Body of pancreas (tissue), 4 donors: ENCODE data around the gene STARD9. TPM values are rescaled to one million over a fixed set of nuclear protein-coding genes. Genes with fewer than 3 reads are reported as not detected.

ENCODE experiments used
- ATAC-seq: fragments of 150-250 bp; one replicate; pipeline ENCODE4 v1.9.1; 2016
- DNase-seq, 4 donors: peaks; one replicate each; pipeline ENCODE4 v3.0.0-alpha.2; 2019
- H3K27ac ChIP-seq, 4 donors: fragments of 200-600 bp; sonication (generic); 1 replicate in 3 of 4; 2 replicates in 1 of 4; pipeline versions ENCODE4 v1.5.1 to v1.6.1; 2016 to 2019; ENCODE audit warnings: mild to moderate bottlenecking in 1 of 4, mixed read lengths in 1 of 4, moderate library complexity in 1 of 4
- H3K27me3 ChIP-seq, 2 donors: fragments of 200-600 bp; sonication (generic); one replicate each; pipeline ENCODE4 v1.6.0; 2016; ENCODE audit warnings: mild to moderate bottlenecking in 1 of 2
- H3K36me3 ChIP-seq, 2 donors: fragments of 200-600 bp; sonication (generic); replicated peaks in 1 of 2; 2 replicates each; pipeline ENCODE4 v1.5.1; 2016; ENCODE audit warnings: low read depth in 2 of 2; ENCODE audit not compliant: insufficient read depth in 1 of 2
- H3K4me1 ChIP-seq: fragments of 200-600 bp; sonication (generic); one replicate; pipeline ENCODE4 v1.6.0; 2016
- H3K4me3 ChIP-seq, 2 donors: fragments of 200-600 bp; sonication (generic); 1 replicate in 1 of 2; 2 replicates in 1 of 2; pipeline ENCODE4 v1.5.1; 2016 to 2019
- H3K9me3 ChIP-seq, 3 donors: fragments of 200-600 bp; sonication (generic); 1 replicate in 2 of 3; 2 replicates in 1 of 3; pipeline ENCODE4 v1.5.1; 2016
- POLR2A ChIP-seq, 3 donors: fragments of 450-650 bp; IDR thresholded peaks; one replicate each; pipeline ENCODE4 v1.6.1; 2016; ENCODE audit warnings: antibody characterized with exemption in 3 of 3, mild to moderate bottlenecking in 2 of 3
- WGBS, 2 donors: methylation state at CpG; one replicate each; pipeline ENCODE4 v1.1.5; 2017; 5-methylcytosine and 5-hydroxymethylcytosine counted together
- intact Hi-C: fragments of 100-400 bp; cut with DNase I; formaldehyde crosslinking; loops from one replicate; pipeline ENCODE4 v1.15.1; 2023
- total RNA-seq, 2 donors: library from RNA; depleted of rRNA; stranded (reverse); fragments of >200 nt; gene quantifications; one replicate each; pipeline ENCODE4 v1.1.0, GENCODE V29; 2016
- TF ChIP-seq, protein P1 (sequence below), 7 experiments: fragments of 450-650 bp in 4 of 7; fragments of 200-600 bp in 3 of 7; sonication (generic) in 3 of 7; IDR thresholded peaks; one replicate each; pipeline ENCODE4 v1.5.1; 2016 to 2019; ENCODE audit warnings: antibody characterized with exemption in 7 of 7

Gene STARD9
- total RNA-seq: 1 to 10 TPM; 1.3 to 4.7 TPM

DNA sequence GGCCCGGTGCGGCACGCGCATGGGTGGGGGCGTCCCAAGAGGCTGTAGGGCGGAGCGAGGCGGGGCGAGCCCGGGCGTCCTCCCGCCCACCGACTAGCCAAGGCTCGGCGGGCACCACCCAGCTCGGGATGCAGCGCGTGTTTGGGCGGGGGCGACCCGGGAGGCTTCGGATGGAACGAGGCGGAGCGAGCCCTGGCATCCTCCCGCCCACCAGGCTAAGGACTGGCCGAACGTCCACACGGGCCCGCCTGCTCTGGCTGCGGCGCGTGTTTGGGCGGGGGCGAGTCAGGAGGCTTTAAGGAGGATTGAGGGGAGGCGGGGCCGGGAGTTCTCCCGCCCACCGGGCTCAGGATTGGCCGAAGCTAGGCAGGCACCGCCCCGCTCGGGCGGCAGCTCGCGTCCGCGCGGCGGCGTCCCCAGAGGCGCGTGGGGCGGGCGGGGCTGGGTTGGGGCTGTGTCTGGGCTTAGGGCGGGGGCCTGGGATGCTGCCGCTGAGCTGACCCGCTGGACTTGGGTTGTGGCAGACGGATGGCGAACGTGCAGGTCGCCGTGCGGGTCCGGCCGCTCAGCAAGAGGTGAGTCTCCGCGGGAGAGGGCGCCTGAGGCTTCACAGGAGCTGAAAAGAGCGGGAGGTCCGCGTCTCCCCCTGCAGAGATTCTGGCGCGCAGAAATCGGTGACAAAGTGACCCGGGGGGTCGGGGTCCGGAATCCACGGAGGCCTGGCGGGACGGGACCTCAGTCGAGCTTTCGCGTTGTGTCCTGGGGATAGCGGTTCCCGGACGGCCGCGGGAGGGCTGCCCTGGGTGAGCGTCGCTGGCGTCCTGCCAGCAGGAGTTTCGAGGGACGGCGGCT is at the start of gene STARD9:
Gene STARD9 (plus strand): TSS at position 419 of the 852 bp plus-strand sequence. CDS start 110 bp downstream, at position 529.
- no peaks in the 10 kb centered on the region for H3K27me3 ChIP-seq
- peak within 1 kb of the TSS; percentile 40 to 52 for H3K4me3 ChIP-seq
- intact Hi-C loops: no loop called here
- H3K9me3 ChIP-seq: no peaks in the 10 kb centered on the region
- no peaks in the 10 kb centered on the region for H3K36me3 ChIP-seq
- DNase-seq: peak; percentile 97 to 98 (median 98)
- H3K4me1 ChIP-seq: peaks cover 14% of the 10 kb centered on the region
- peak within 1 kb of the TSS; percentile 11 to 60 (median 45) for H3K27ac ChIP-seq
- peak; percentile 12 to 39 (median 35) for TF ChIP-seq POLR2A (IDR thresholded peaks at IDR 0.05)
- TF ChIP-seq, protein P1, sequence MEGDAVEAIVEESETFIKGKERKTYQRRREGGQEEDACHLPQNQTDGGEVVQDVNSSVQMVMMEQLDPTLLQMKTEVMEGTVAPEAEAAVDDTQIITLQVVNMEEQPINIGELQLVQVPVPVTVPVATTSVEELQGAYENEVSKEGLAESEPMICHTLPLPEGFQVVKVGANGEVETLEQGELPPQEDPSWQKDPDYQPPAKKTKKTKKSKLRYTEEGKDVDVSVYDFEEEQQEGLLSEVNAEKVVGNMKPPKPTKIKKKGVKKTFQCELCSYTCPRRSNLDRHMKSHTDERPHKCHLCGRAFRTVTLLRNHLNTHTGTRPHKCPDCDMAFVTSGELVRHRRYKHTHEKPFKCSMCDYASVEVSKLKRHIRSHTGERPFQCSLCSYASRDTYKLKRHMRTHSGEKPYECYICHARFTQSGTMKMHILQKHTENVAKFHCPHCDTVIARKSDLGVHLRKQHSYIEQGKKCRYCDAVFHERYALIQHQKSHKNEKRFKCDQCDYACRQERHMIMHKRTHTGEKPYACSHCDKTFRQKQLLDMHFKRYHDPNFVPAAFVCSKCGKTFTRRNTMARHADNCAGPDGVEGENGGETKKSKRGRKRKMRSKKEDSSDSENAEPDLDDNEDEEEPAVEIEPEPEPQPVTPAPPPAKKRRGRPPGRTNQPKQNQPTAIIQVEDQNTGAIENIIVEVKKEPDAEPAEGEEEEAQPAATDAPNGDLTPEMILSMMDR (IDR thresholded peaks at IDR 0.05): peak in 1 of 7 experiments; percentile 1
- peak; percentile 98 for ATAC-seq
- WGBS, 2 donors: 1% methylated on average over 15 to 95 of the region's 95 CpGs

DNA sequence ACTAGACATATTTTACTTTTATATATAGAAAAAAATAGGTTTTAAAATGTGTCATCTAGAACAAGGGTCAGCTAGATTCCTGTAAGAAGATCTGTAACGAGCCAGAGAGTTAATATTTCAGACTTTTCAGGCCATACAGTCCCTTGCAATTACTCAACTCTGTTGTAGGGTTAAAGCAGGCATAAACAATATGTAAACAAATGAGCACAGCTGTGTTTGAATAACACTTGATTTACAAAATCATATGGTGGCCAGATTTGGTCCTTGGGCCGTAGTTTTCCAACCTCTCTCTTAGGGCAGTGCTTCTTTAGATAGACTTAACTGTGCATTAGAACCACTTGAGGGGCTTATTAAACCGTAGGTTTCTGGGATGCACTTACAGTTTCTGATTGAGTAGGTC is 46.4 kb upstream of the STARD9 start:
- peaks cover 0 to 12% of the 10 kb centered on the region in 2 donors for H3K36me3 ChIP-seq
- intact Hi-C loops: no loop called here
- 80% methylated on average over 3 of the region's 3 CpGs for WGBS, 2 donors
- H3K27me3 ChIP-seq: no peaks in the 10 kb centered on the region
- DNase-seq (no peak), ATAC-seq (no peak)
- no peaks in the 10 kb centered on the region for H3K4me1 ChIP-seq
- H3K4me3 ChIP-seq: no peak overlapping the region
- no peak overlapping the region for H3K27ac ChIP-seq
- no peak for TF ChIP-seq POLR2A (IDR thresholded peaks at IDR 0.05)
- TF ChIP-seq, protein P1 (IDR thresholded peaks at IDR 0.05): no peak
- no peaks in the 10 kb centered on the region for H3K9me3 ChIP-seq

DNA sequence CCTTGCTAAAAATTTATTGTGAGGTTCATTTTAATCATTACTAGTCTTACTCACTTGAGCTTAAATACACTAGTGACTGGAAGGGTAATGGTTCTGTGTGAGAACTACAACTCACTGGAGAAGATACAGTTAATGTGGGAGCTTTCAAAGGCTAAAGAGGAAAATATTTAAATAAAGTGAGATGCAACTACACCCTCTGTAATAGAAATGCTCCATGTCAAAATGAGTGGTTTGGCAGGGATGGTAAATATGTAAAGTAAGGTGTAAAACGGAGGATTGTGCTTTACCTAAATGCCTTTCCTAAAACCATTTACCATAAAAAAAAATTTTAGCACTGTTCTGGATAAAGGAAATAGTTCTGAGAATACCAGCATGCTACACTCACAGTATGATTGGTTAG is 42.2 kb upstream of the STARD9 start:
- no peaks in the 10 kb centered on the region for H3K27me3 ChIP-seq
- TF ChIP-seq, protein P1 (IDR thresholded peaks at IDR 0.05): no peak
- no peak for TF ChIP-seq POLR2A (IDR thresholded peaks at IDR 0.05)
- no peak for DNase-seq
- H3K36me3 ChIP-seq: peaks cover 0 to 10% of the 10 kb centered on the region in 2 donors
- no peak overlapping the region for H3K4me3 ChIP-seq
- WGBS, 2 donors: 93 to 96% methylated on average over 1 of the region's 1 CpG
- intact Hi-C loops: no loop called here
- no peaks in the 10 kb centered on the region for H3K9me3 ChIP-seq
- no peak overlapping the region for H3K27ac ChIP-seq
- no peak for ATAC-seq
- no peaks in the 10 kb centered on the region for H3K4me1 ChIP-seq

DNA sequence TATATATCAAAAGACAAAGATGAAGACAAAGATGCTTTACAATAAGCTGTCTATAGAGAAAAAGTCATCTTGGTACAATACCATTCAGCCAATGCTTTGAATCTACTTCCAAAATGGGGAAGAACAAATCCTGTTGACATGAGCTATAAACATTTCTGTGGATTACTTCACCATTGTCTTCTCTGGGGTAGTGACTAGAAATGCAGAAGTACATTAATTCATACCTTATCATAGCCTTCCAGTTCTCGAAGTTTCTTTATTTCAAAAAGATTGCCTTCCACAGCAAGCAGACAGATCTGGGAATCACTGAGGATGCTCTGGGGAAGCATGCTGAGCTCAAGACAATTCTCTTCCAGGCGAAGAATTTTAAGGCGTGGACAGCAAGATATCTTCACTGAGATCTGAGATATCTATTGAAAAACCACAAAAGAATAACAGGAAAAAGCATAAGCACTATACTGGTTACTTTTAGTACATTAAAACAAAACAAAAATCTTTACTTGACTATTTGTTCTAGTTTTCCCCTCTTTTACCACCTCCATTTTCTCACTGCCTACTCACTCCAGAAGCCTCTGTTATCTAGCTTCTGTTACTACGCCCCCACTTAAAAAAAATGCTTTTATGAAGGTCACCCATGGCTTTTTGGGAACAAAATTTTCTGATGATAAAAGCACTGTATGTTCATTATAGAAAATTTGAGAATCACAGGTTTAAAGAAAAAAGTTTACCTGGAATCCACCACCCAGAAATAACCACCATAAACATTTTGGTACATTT is 30.4 kb upstream of the STARD9 start:
- no peaks in the 10 kb centered on the region for H3K9me3 ChIP-seq
- H3K4me3 ChIP-seq: no peak overlapping the region
- intact Hi-C loops: no loop called here
- DNase-seq (no peak), ATAC-seq (no peak)
- H3K27ac ChIP-seq: no peak overlapping the region
- peaks cover 10% of the 10 kb centered on the region for H3K4me1 ChIP-seq
- 71 to 83% methylated on average over 4 of the region's 4 CpGs for WGBS, 2 donors
- H3K36me3 ChIP-seq: peaks cover 0 to 5% of the 10 kb centered on the region in 2 donors
- no peaks in the 10 kb centered on the region for H3K27me3 ChIP-seq
- TF ChIP-seq POLR2A (IDR thresholded peaks at IDR 0.05): no peak
- TF ChIP-seq, protein P1 (IDR thresholded peaks at IDR 0.05): no peak
